GM18498 (cell line): Measurements from ENCODE around the gene C1orf232.

ENCODE experiments used
- ATAC-seq: cut with Tn5 transposase; IDR thresholded peaks from one replicate; pipeline ENCODE4 v1.9.1; 2021; ENCODE audit warnings: mild to moderate bottlenecking, moderate library complexity; ENCODE audit not compliant: unreplicated experiment

The C1orf232 gene

GRCh38 chr1:26125382-26125781 lies 43.4 kb downstream of the C1orf232 start:
- ATAC-seq, result no peak

- ATAC-seq, result no peak
Observed at GRCh38 chr1:26124418-26125331, 44.1 kb downstream of the C1orf232 start.

- ATAC-seq, result no peak
Observed at GRCh38 chr1:26122988-26123973, 45.5 kb downstream of the C1orf232 start.

GRCh38 chr1:26121854-26122773 lies 46.6 kb downstream of the C1orf232 start:
- ATAC-seq, result no peak

GRCh38 chr1:26119892-26120608 lies 48.7 kb downstream of the C1orf232 start:
- ATAC-seq, result no peak

- ATAC-seq, result no peak
Observed at GRCh38 chr1:26114165-26114927, 54.4 kb downstream of the C1orf232 start.
